MM.1S (cell line): ENCODE data around the gene GMPR2.

Experiments
- CTCF ChIP-seq: fragments of 300-600 bp; sonication (generic); IDR thresholded peaks from 2 replicates; pipeline ENCODE4 v1.5.1; 2016; ENCODE audit warnings: antibody characterized with exemption, low read length, mixed read lengths
- EZH2 ChIP-seq: fragments of 300-600 bp; sonication (generic); optimal IDR thresholded peaks from 2 replicates; pipeline ENCODE3; 2017; ENCODE audit warnings: low read depth, mild to moderate bottlenecking, antibody characterized with exemption, low read length, mixed read lengths

- no peak for TF ChIP-seq CTCF
- TF ChIP-seq EZH2: no peak
Measured at GRCh38 chr14:24189059-24189375, 43.7 kb upstream of the GMPR2 start.
